Measurements from ENCODE around the gene LCN6. TPM values are rescaled to one million over a fixed set of nuclear protein-coding genes. Genes with fewer than 3 reads are reported as not detected.

Gene LCN6
- total RNA-seq, 4 donors from 2014 or later = 4.0 to 8.3 (median 5.9) TPM

- H3K4me1 ChIP-seq = peaks cover 5% of the 10 kb centered on the region
- H3K27ac ChIP-seq = no peak overlapping the region
- no peak for TF ChIP-seq EP300 (IDR thresholded peaks at IDR 0.05)
- TF ChIP-seq, protein P1, sequence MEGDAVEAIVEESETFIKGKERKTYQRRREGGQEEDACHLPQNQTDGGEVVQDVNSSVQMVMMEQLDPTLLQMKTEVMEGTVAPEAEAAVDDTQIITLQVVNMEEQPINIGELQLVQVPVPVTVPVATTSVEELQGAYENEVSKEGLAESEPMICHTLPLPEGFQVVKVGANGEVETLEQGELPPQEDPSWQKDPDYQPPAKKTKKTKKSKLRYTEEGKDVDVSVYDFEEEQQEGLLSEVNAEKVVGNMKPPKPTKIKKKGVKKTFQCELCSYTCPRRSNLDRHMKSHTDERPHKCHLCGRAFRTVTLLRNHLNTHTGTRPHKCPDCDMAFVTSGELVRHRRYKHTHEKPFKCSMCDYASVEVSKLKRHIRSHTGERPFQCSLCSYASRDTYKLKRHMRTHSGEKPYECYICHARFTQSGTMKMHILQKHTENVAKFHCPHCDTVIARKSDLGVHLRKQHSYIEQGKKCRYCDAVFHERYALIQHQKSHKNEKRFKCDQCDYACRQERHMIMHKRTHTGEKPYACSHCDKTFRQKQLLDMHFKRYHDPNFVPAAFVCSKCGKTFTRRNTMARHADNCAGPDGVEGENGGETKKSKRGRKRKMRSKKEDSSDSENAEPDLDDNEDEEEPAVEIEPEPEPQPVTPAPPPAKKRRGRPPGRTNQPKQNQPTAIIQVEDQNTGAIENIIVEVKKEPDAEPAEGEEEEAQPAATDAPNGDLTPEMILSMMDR (IDR thresholded peaks at IDR 0.05) = no peak
- TF ChIP-seq POLR2AphosphoS5 (IDR thresholded peaks at IDR 0.05) = no peak
- TF ChIP-seq POLR2A (IDR thresholded peaks at IDR 0.05) = no peak
- DNase-seq (ENCODE audit: low spot score in 2 of 2) = no peak
- H3K27me3 ChIP-seq = peaks cover 25% of the 10 kb centered on the region
- 71% methylated on average over 7 of the region's 10 CpGs for WGBS
- no peak overlapping the region for H3K4me3 ChIP-seq
- no peaks in the 10 kb centered on the region for H3K9me3 ChIP-seq
- no peaks in the 10 kb centered on the region for H3K36me3 ChIP-seq
These were observed 46.7 kb downstream of the LCN6 start for GRCh38 chr9:136701668-136702053.

DNA sequence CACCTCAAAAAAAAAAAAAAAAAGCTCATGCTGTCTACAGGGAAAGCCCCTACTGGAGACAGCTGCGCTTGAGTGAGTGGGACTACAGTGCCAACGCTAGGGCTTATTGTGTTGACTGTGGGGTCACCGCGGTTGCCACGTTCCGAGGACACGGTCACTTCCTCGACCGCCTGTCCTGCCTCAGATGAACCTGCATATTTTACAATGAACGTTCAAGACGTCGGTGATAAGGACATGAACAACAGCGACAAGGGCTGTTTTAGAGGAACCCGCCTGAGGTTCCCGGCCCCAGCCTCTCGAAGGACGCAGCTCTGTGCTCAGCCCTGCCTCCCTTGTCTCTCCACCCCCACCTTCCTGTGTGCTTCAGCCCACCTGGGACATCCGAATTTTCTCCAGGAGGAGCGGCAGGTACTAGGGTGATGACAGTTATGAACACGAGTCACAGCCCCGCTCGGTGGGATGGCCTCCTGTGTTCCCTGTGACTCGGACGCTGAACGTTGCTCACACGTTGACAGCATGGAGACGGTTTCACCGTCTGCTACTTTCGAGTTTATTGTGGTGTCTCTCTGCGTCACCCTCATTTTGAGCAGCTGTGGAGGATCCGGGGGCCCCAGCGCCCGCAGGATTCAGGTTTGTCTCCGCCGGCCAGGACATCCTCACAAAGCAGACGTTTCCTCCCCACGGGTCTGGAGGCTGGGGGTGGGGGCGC, 47.2 kb downstream of the LCN6 start:
- no peak for DNase-seq (ENCODE audit: low spot score in 2 of 2)
- TF ChIP-seq POLR2A (IDR thresholded peaks at IDR 0.05) (no peak), EP300 (IDR thresholded peaks at IDR 0.05) (no peak), POLR2AphosphoS5 (IDR thresholded peaks at IDR 0.05) (no peak)
- TF ChIP-seq, protein P1 (IDR thresholded peaks at IDR 0.05) = no peak
- H3K4me3 ChIP-seq = no peak overlapping the region
- H3K36me3 ChIP-seq = no peaks in the 10 kb centered on the region
- peaks cover 26% of the 10 kb centered on the region for H3K27me3 ChIP-seq
- H3K27ac ChIP-seq = no peak overlapping the region
- WGBS = 43% methylated on average over 27 of the region's 38 CpGs
- H3K9me3 ChIP-seq = no peaks in the 10 kb centered on the region
- peaks cover 5% of the 10 kb centered on the region for H3K4me1 ChIP-seq

DNA sequence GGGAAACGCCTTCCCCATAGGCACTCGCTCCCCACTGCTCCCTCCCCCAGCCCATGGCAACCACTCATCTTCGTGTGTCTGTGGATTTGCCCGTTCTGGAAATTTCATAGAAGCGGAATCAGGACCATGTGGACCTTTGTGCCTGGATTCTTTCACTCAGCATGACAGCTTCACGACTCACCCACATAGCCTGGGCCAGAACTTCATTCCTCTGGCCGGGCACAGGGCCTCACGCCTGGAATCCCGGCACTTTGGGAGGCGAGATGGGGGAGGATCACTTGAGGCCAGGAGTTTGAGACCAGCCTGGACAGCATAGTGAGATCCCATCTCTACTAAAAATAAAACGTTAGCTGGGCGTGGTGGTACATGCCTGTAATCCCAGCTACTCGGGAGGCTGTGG, 48.0 kb downstream of the LCN6 start:
- Histone ChIP-seq H3K4me3 (no peak overlapping the region), H3K4me1 (peaks cover 9% of the 10 kb centered on the region), H3K36me3 (no peaks in the 10 kb centered on the region), H3K27ac (no peak overlapping the region), H3K27me3 (peaks cover 27% of the 10 kb centered on the region), H3K9me3 (no peaks in the 10 kb centered on the region)
- TF ChIP-seq, protein P1 (IDR thresholded peaks at IDR 0.05) = no peak
- TF ChIP-seq POLR2A (IDR thresholded peaks at IDR 0.05) (no peak), EP300 (IDR thresholded peaks at IDR 0.05) (no peak), POLR2AphosphoS5 (IDR thresholded peaks at IDR 0.05) (no peak)
- 57% methylated on average over 13 of the region's 13 CpGs for WGBS
- no peak for DNase-seq (ENCODE audit: low spot score in 2 of 2)

GRCh38 chr9:136698635-136699246, 49.6 kb downstream of the LCN6 start:
- no peak overlapping the region for H3K4me3 ChIP-seq
- H3K4me1 ChIP-seq = peaks cover 25% of the 10 kb centered on the region
- TF ChIP-seq POLR2AphosphoS5 (IDR thresholded peaks at IDR 0.05) (no peak), POLR2A (IDR thresholded peaks at IDR 0.05) (no peak), EP300 (IDR thresholded peaks at IDR 0.05) (no peak)
- TF ChIP-seq, protein P1 (IDR thresholded peaks at IDR 0.05) = no peak
- no peaks in the 10 kb centered on the region for H3K36me3 ChIP-seq
- H3K27me3 ChIP-seq = peaks cover 27% of the 10 kb centered on the region
- no peaks in the 10 kb centered on the region for H3K9me3 ChIP-seq
- no peak overlapping the region for H3K27ac ChIP-seq
- DNase-seq (ENCODE audit: low spot score in 2 of 2) = no peak
- WGBS = 87% methylated on average over 11 of the region's 11 CpGs

- H3K4me3 ChIP-seq = no peak overlapping the region
- peaks cover 31% of the 10 kb centered on the region for H3K4me1 ChIP-seq
- no peaks in the 10 kb centered on the region for H3K9me3 ChIP-seq
- peaks cover 27% of the 10 kb centered on the region for H3K27me3 ChIP-seq
- TF ChIP-seq POLR2A (IDR thresholded peaks at IDR 0.05) (no peak), EP300 (IDR thresholded peaks at IDR 0.05) (no peak), POLR2AphosphoS5 (IDR thresholded peaks at IDR 0.05) (no peak)
- TF ChIP-seq, protein P1 (IDR thresholded peaks at IDR 0.05) = no peak
- DNase-seq (ENCODE audit: low spot score in 2 of 2) = no peak
- 64% methylated on average over 15 of the region's 20 CpGs for WGBS
- H3K27ac ChIP-seq = no peak overlapping the region
- H3K36me3 ChIP-seq = no peaks in the 10 kb centered on the region
These were observed 50.4 kb downstream of the LCN6 start for GRCh38 chr9:136697821-136698526.

All from suprapubic skin (tissue), 4 donors.